Measurements from ENCODE around the gene RGS6. TPM values are rescaled to one million over a fixed set of nuclear protein-coding genes. Genes with fewer than 3 reads are reported as not detected.

The RGS6 gene
- total and polyA plus RNA-seq, 4 donors: 0.21 to 5.4 (median 0.45) TPM

DNA sequence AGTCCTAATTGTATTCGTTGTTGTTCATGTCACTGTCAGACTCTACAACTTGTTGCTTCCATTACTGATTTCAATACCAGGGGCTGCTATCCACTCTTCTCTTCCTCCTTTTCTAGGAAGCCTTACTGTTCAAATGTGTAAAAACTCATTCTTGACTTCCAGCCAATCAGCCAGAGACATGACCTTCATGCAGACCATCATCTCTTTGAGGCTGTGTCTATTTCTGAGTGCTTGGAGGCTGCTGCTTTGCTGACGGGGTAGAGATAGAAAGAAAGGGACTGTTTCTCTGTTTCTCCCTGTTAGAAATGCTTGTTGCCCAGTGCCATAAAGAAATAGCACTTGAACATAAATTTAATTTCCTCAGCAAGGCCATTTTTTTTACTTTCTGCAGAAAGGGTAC, 282.9 kb downstream of the RGS6 start:
- TF ChIP-seq, protein P1, sequence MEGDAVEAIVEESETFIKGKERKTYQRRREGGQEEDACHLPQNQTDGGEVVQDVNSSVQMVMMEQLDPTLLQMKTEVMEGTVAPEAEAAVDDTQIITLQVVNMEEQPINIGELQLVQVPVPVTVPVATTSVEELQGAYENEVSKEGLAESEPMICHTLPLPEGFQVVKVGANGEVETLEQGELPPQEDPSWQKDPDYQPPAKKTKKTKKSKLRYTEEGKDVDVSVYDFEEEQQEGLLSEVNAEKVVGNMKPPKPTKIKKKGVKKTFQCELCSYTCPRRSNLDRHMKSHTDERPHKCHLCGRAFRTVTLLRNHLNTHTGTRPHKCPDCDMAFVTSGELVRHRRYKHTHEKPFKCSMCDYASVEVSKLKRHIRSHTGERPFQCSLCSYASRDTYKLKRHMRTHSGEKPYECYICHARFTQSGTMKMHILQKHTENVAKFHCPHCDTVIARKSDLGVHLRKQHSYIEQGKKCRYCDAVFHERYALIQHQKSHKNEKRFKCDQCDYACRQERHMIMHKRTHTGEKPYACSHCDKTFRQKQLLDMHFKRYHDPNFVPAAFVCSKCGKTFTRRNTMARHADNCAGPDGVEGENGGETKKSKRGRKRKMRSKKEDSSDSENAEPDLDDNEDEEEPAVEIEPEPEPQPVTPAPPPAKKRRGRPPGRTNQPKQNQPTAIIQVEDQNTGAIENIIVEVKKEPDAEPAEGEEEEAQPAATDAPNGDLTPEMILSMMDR (IDR thresholded peaks at IDR 0.05; ENCODE audit: control extremely low read depth, extremely low read depth): no peak
- DNase-seq (no peak), ATAC-seq (ENCODE audit: insufficient read depth, low FRiP score) (no peak)
- 86 to 90% methylated on average over 2 of the region's 2 CpGs for WGBS, 2 donors
- Histone ChIP-seq H3K9ac (ENCODE audit: insufficient read depth in 1 of 2, low read length in 2 of 2) (no peak overlapping the region), H3K36me3 (ENCODE audit: control insufficient read depth in 4 of 4, insufficient read depth in 4 of 4, low read length in 4 of 4) (no peaks in the 10 kb centered on the region), H3K9me3 (ENCODE audit: control insufficient read depth in 4 of 4, insufficient read depth in 3 of 4, low read length in 3 of 4) (no peaks in the 10 kb centered on the region), H3K4me3 (no peak overlapping the region), H3K4me1 (ENCODE audit: control insufficient read depth in 5 of 5, insufficient read depth in 5 of 5, low read length in 5 of 5) (peaks cover 0 to 3% (median 0%) of the 10 kb centered on the region in 5 donors), H3K27me3 (ENCODE audit: control insufficient read depth in 3 of 3, insufficient read depth in 3 of 3, low read length in 2 of 3) (no peaks in the 10 kb centered on the region), H3K27ac (ENCODE audit: low read depth in 1 of 2, low read length in 1 of 2) (no peak overlapping the region)

DNA sequence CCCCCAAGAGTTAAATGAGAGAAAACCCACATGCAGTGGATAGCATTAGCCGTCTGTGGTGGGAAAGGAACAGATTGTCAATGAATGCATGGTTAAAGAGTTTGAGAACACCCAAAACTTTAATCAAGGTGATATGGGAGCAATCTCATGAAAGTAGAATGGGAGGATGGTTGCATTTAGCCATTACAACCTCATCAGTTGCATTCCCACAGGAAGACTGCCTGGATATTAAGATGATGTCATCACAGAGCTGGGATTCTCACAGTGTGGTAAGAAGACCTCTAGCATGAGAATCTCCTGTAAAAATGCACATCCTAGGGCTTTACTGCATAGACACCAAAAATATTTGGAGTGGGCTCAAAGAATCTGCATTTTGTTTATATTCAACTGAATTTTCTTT, 284.9 kb downstream of the RGS6 start:
- H3K9me3 ChIP-seq (ENCODE audit: control insufficient read depth in 4 of 4, insufficient read depth in 3 of 4, low read length in 3 of 4): peaks cover 0 to 5% (median under 1%) of the 10 kb centered on the region in 4 donors
- H3K36me3 ChIP-seq (ENCODE audit: control insufficient read depth in 4 of 4, insufficient read depth in 4 of 4, low read length in 4 of 4): no peaks in the 10 kb centered on the region
- 86 to 97% methylated on average over 1 of the region's 1 CpG for WGBS, 2 donors
- DNase-seq: no peak
- no peak overlapping the region for H3K4me3 ChIP-seq
- peaks cover 0 to 1% (median 0%) of the 10 kb centered on the region in 5 donors for H3K4me1 ChIP-seq (ENCODE audit: control insufficient read depth in 5 of 5, insufficient read depth in 5 of 5, low read length in 5 of 5)
- no peak overlapping the region for H3K27ac ChIP-seq (ENCODE audit: low read depth in 1 of 2, low read length in 1 of 2)
- TF ChIP-seq, protein P1 (IDR thresholded peaks at IDR 0.05; ENCODE audit: control extremely low read depth, extremely low read depth): no peak
- H3K9ac ChIP-seq (ENCODE audit: insufficient read depth in 1 of 2, low read length in 2 of 2): no peak overlapping the region
- ATAC-seq (ENCODE audit: insufficient read depth, low FRiP score): no peak
- no peaks in the 10 kb centered on the region for H3K27me3 ChIP-seq (ENCODE audit: control insufficient read depth in 3 of 3, insufficient read depth in 3 of 3, low read length in 2 of 3)

DNA sequence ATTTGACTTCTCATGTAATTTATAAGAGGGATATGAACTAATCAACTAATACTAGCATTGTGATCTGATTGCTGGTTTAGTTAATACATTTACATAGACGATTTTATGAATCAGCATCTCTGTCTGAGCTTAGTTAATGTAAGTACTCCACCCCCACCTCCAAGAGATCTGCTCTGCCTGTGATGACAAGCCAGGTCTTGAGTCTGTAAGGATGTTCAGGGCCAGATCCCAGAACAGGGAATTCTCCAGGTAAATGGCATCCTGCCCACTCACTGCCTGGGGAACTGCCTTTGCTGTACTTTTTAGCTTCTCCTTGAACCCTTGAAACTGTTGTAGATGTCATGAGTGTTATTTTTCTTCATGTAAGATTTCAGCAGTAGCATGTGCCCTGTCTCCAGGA, 289.8 kb downstream of the RGS6 start:
- H3K27me3 ChIP-seq (ENCODE audit: control insufficient read depth in 3 of 3, insufficient read depth in 3 of 3, low read length in 2 of 3): no peaks in the 10 kb centered on the region
- H3K4me3 ChIP-seq: no peak overlapping the region
- no peak overlapping the region for H3K9ac ChIP-seq (ENCODE audit: insufficient read depth in 1 of 2, low read length in 2 of 2)
- 76 to 88% methylated on average over 1 of the region's 1 CpG for WGBS, 2 donors
- DNase-seq (no peak), ATAC-seq (ENCODE audit: insufficient read depth, low FRiP score) (no peak)
- H3K36me3 ChIP-seq (ENCODE audit: control insufficient read depth in 4 of 4, insufficient read depth in 4 of 4, low read length in 4 of 4): no peaks in the 10 kb centered on the region
- H3K4me1 ChIP-seq (ENCODE audit: control insufficient read depth in 5 of 5, insufficient read depth in 5 of 5, low read length in 5 of 5): no peaks in the 10 kb centered on the region
- TF ChIP-seq, protein P1 (IDR thresholded peaks at IDR 0.05; ENCODE audit: control extremely low read depth, extremely low read depth): no peak
- H3K27ac ChIP-seq (ENCODE audit: low read depth in 1 of 2, low read length in 1 of 2): no peak overlapping the region
- H3K9me3 ChIP-seq (ENCODE audit: control insufficient read depth in 4 of 4, insufficient read depth in 3 of 4, low read length in 3 of 4): peaks cover 0 to 5% (median under 1%) of the 10 kb centered on the region in 4 donors

DNA sequence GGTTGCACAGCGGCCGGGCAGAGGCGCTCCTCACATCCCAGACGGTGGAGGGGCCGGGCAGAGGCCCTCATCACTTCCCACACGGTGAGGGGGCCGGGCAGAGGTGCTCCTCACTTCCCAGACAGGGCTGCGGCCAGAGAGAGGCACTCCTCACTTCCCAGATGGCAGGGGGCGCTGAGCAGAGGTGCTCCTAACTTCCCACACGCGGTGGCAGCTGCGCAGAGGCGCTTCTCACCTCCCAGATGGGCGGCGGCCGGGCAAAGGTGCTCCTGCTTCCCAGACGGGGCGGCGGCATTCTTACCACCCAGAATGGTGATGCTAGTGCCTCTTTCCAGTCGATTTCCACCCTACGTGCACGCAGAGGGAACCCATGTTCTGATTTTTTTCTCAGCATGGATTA, 304.4 kb downstream of the RGS6 start:
- no peak overlapping the region for H3K4me3 ChIP-seq
- H3K27me3 ChIP-seq (ENCODE audit: control insufficient read depth in 3 of 3, insufficient read depth in 3 of 3, low read length in 2 of 3): no peaks in the 10 kb centered on the region
- H3K9ac ChIP-seq (ENCODE audit: insufficient read depth in 1 of 2, low read length in 2 of 2): no peak overlapping the region
- 90 to 91% methylated on average over 22 of the region's 22 CpGs for WGBS, 2 donors
- H3K27ac ChIP-seq (ENCODE audit: low read depth in 1 of 2, low read length in 1 of 2): no peak overlapping the region
- DNase-seq (no peak), ATAC-seq (ENCODE audit: insufficient read depth, low FRiP score) (no peak)
- peaks cover 0 to 2% (median 0%) of the 10 kb centered on the region in 4 donors for H3K9me3 ChIP-seq (ENCODE audit: control insufficient read depth in 4 of 4, insufficient read depth in 3 of 4, low read length in 3 of 4)
- H3K36me3 ChIP-seq (ENCODE audit: control insufficient read depth in 4 of 4, insufficient read depth in 4 of 4, low read length in 4 of 4): no peaks in the 10 kb centered on the region
- no peaks in the 10 kb centered on the region for H3K4me1 ChIP-seq (ENCODE audit: control insufficient read depth in 5 of 5, insufficient read depth in 5 of 5, low read length in 5 of 5)
- TF ChIP-seq, protein P1 (IDR thresholded peaks at IDR 0.05; ENCODE audit: control extremely low read depth, extremely low read depth): no peak

Data from lung (tissue), 12 donors.